KMS-11 (cell line): ENCODE measurements around the gene KRT40.

Experiments
- H2AFZ ChIP-seq: fragments of 200-600 bp; sonication (generic); 2 replicates; pipeline ENCODE4 v1.6.1; 2016; ENCODE audit warnings: antibody characterized with exemption, mixed run types, low read depth
- H3K27ac ChIP-seq: fragments of 200-600 bp; sonication (generic); 2 replicates; pipeline ENCODE4 v1.6.1; 2016; ENCODE audit warnings: mild to moderate bottlenecking, mixed run types
- H3K27me3 ChIP-seq: fragments of 200-600 bp; sonication (generic); 2 replicates; pipeline ENCODE4 v1.6.1; 2017; ENCODE audit warnings: mild to moderate bottlenecking, low read depth, mixed run types, moderate library complexity; ENCODE audit not compliant: insufficient read depth
- H3K36me3 ChIP-seq: fragments of 200-600 bp; sonication (generic); 2 replicates; pipeline ENCODE4 v1.6.1; 2017; ENCODE audit warnings: mild to moderate bottlenecking, mixed run types; ENCODE audit not compliant: insufficient read depth
- H3K4me1 ChIP-seq: fragments of 200-600 bp; sonication (generic); 2 replicates; pipeline ENCODE4 v1.6.1; 2016; ENCODE audit warnings: mild to moderate bottlenecking, low read depth, mixed run types; ENCODE audit not compliant: poor library complexity, severe bottlenecking
- H3K4me2 ChIP-seq: fragments of 200-600 bp; sonication (generic); 2 replicates; pipeline ENCODE4 v1.7.0; 2016; ENCODE audit warnings: mild to moderate bottlenecking, mixed run types
- H3K4me3 ChIP-seq: fragments of 200-600 bp; sonication (generic); IDR thresholded peaks from 2 replicates; pipeline ENCODE4 v1.6.1; 2017; ENCODE audit warnings: low read depth, low read length, mixed read lengths; ENCODE audit not compliant: insufficient read depth
- H3K79me2 ChIP-seq: fragments of 200-600 bp; sonication (generic); 2 replicates; pipeline ENCODE4 v1.6.1; 2016; ENCODE audit warnings: low read depth, mixed run types; ENCODE audit not compliant: insufficient read depth
- H3K9ac ChIP-seq: fragments of 200-600 bp; sonication (generic); 2 replicates; pipeline ENCODE4 v1.6.1; 2016; ENCODE audit warnings: mild to moderate bottlenecking, mixed run types
- H4K20me1 ChIP-seq: fragments of 200-600 bp; sonication (generic); 2 replicates; pipeline ENCODE4 v1.6.1; 2016; ENCODE audit warnings: mild to moderate bottlenecking, mixed run types; ENCODE audit not compliant: insufficient read depth
- CTCF ChIP-seq: fragments of 200-600 bp; sonication (generic); conservative IDR thresholded peaks from 2 replicates; pipeline ENCODE4 v1.6.1; 2017; ENCODE audit warnings: low read depth, mild to moderate bottlenecking, antibody characterized with exemption, low read length, moderate library complexity, mixed read lengths

KRT40 gene

DNA sequence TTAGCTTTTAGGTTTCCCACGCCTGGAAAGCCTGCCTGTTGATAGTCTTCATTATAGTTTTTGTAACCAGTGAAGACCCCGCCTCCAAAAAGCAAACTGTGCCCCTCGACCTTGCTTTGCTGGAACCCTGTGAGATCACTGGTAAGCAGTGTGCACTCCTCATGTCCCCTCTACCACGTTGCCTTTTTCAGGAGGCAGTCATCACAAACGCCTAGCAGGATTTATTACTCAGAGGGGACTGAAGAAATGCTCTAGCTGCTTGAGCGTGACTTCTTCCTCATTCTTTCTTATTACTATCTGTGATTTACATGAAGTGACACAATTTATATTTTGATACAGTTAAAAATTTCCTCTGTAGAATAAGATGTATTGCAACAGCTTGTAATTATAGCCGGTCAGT lies 31.3 kb upstream of the KRT40 start:
- Histone ChIP-seq H3K27me3 (no peaks in the 10 kb centered on the region), H3K36me3 (no peaks in the 10 kb centered on the region), H4K20me1 (no peaks in the 10 kb centered on the region), H3K79me2 (no peaks in the 10 kb centered on the region), H3K4me2 (no peak overlapping the region), H3K9ac (no peak overlapping the region), H3K4me1 (no peaks in the 10 kb centered on the region), H2AFZ (no peak overlapping the region), H3K27ac (no peak overlapping the region), H3K4me3 (no peak overlapping the region)
- TF ChIP-seq CTCF = no peak

DNA sequence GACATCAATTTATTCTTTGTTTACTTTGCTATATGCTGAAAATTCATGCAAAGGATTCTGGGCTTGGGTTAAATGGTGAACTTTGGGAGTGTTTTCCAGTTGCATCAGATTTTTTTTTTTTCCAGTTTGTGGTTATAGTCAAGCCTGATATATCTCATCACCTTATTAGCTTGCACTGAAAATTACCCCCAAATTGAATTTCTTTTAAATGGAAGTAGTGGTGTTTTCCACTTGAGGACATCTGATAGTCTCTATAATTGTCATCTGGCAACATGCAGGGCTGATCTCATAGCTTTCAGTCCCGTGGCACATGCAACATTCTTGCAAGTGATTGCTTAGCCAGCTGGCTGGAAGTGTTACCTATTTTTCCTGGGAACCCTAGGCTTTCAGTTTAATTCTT lies 29.5 kb upstream of the KRT40 start:
- Histone ChIP-seq H3K4me3 (no peak overlapping the region), H3K9ac (no peak overlapping the region), H3K4me2 (no peak overlapping the region), H3K27ac (no peak overlapping the region), H3K79me2 (no peaks in the 10 kb centered on the region), H3K36me3 (no peaks in the 10 kb centered on the region), H2AFZ (no peak overlapping the region), H3K4me1 (no peaks in the 10 kb centered on the region), H4K20me1 (no peaks in the 10 kb centered on the region), H3K27me3 (no peaks in the 10 kb centered on the region)
- TF ChIP-seq CTCF = no peak

DNA sequence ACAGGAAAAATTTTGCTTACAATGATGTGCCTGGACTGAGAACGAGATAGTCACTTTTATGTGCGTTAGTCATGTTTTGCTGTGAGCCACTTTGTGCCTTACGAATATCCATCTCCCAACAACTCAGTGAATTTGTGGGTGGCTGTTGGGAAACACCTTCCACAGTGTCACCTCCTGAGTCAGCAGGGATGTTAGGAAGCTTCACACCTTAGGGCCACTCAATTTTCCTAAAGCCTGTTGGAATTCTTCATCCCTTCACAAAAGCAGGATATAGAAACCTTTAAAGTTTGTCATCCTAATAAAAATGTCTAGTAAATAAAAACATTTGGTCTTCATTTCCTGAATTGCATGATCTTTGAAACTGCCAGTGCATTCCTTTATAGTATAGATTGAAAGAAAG lies 29.1 kb upstream of the KRT40 start:
- H3K36me3 ChIP-seq = no peaks in the 10 kb centered on the region
- no peaks in the 10 kb centered on the region for H3K27me3 ChIP-seq
- TF ChIP-seq CTCF = no peak
- no peaks in the 10 kb centered on the region for H3K79me2 ChIP-seq
- H3K9ac ChIP-seq = no peak overlapping the region
- no peaks in the 10 kb centered on the region for H4K20me1 ChIP-seq
- no peak overlapping the region for H3K4me2 ChIP-seq
- no peak overlapping the region for H3K27ac ChIP-seq
- no peaks in the 10 kb centered on the region for H3K4me1 ChIP-seq
- H2AFZ ChIP-seq = no peak overlapping the region
- H3K4me3 ChIP-seq = no peak overlapping the region

- H3K36me3 ChIP-seq = no peaks in the 10 kb centered on the region
- no peak overlapping the region for H3K9ac ChIP-seq
- no peaks in the 10 kb centered on the region for H3K27me3 ChIP-seq
- no peak overlapping the region for H3K4me2 ChIP-seq
- no peaks in the 10 kb centered on the region for H3K4me1 ChIP-seq
- H4K20me1 ChIP-seq = no peaks in the 10 kb centered on the region
- TF ChIP-seq CTCF = no peak
- H3K27ac ChIP-seq = no peak overlapping the region
- no peak overlapping the region for H3K4me3 ChIP-seq
- no peaks in the 10 kb centered on the region for H3K79me2 ChIP-seq
- H2AFZ ChIP-seq = no peak overlapping the region
Observed at GRCh38 chr17:41012326-41013120, 28.4 kb upstream of the KRT40 start.
